GM18502 (cell line): ENCODE measurements around the gene VANGL1.
"Not testable (repeated sequence)": the region's sequence is repeated elsewhere in the genome, so short reads cannot be mapped to it uniquely, and the experiment has no call there.

Source experiments
- ATAC-seq: cut with Tn5 transposase; IDR thresholded peaks from one replicate; pipeline ENCODE4 v1.9.1; 2021; ENCODE audit warnings: mild to moderate bottlenecking; ENCODE audit not compliant: unreplicated experiment, poor library complexity

The VANGL1 gene

DNA sequence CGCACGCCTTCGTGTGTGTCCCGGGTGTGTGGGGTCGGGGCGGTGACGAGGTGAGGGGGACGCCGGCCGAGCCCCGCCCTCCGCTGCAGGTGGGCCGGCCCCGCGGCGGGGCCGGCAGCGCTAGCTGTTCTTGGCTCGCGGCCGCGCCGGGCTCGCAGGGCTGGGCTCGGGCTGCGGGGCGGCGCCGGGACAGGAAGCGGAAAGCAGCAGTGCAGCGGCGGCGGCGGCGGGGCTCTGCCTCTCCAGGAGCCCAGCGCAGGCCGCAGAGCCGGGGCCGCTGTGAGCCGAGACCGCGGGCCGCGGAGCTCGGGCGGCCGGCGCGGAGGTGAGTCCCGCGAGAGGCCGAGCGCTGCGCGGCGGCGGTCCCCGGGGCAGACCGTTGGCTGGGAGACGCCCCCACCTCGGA, at the start of gene VANGL1:
Gene VANGL1, plus strand, starts transcription at position 209 of the 406 bp plus-strand sequence. CDS start 9,444 bp downstream, outside the sequence.
- peak; percentile 70 for ATAC-seq

DNA sequence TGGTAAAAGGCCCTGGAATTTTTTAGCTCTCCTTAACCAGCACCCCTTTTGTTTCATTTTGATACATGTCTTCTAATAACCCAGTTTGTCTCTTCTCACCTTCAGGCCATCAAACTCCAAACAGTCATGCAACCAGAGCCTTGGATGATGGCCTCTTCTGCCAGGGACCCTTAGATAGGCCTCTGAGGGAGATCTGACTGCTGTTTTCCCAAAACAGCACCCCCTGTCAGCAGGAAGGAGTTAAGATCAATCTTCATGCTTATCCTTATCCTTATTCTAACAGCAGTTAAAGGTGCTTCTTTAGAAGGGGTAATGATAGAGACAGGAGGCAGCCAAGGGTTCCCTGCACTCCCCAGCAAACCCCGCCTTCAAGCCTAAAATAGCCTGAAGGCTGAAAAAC, 49.5 kb upstream of the VANGL1 start:
- ATAC-seq, result no peak

DNA sequence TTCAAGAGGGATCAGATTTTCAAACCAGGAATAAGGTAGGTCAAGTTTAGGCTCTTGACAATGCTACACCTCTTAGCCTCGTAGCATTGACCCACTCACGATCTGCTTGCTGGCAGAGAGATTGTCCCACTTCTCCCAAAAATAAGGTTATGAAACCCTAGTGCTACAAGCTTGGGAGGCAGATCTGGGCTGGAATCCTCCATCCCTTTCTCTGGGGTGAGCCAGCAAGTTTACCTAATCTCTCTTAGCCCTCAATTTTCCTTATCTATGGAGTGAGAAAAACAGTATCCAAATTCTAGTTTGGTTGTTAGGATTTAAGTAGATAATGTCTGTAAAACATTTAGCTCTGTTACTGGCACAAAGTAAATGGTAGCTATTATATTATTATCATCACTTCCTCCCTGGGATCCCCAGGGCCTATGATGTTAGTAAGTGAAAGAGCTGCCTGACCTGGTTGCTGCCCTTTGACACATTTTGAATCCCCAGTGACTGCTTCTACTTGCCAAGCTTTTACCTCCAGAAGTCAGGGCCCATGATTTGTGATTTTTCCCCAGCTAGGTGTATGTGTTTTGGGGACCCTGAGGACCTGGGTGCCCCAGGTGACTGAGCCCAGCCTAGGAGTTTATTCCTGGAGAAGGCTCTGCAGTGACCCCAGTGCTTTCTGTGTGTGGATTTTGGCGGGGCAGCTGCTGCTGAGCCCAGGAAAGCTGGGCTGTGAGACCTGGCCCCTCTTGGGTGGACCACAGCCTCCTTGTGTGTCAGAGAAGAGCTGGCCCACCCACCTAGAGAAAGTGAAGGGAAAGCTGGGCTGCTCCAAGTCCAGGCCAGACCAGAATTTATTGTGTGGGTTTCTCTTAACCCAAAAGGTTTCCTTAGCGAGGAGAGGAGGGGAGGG, 48.2 kb upstream of the VANGL1 start:
- no peak for ATAC-seq

DNA sequence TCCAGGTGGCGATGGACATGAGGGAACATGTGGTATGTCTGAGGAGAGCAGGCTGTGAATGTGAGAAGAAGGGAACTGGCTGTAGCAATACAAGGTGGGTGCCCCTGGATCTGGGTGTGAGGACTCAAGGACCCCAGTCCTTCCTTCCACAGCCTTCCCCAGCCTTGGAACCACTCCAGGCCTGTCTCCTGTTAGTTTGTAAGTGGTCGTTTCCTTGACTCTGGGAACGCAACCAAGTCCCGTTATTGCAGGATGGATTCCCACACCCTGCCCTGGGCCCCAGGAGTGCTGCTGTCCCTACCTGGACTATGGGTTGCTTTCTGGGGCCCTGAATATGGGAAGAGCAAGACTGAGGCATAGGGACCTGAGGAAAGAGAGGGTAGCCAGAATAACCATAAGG, 47.2 kb upstream of the VANGL1 start:
- no peak for ATAC-seq

DNA sequence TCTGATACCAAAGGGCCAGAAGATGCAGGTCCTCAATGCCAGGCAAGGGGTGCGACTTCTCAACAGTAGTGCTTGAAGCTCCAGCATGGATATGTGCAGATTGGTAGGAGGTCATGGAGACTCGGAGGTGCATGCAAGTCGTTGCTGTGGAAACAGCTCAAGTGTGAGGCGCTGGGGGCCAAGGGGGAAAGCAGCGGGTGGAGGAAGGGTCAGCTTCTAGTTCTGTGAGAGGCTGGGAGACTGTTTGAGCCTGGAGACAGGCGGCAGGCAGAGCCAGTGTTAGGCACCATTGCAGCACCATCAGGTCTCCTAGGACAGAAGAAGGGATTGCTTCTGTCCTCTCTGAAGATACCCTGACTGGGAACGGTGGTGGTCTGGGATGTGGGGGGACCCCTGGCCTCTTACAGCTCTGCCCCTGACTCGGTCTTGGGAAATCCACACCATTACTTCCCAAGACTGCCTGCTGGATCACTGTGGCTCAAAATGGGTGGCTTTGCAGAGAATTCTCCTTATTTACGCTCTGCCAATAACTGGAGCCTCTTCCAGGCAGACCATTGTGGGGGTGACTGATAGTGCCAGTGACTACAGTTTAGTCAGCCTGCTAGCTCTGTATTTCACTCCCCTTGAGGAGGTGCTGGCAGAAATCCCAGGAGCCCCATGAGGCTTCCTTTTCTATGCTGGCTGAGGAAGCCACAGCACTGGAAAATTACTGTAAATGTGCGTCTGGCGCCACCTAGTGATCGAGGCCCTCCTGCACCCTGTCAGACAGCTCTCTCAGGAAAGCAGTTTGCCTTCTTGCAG, 46.3 kb upstream of the VANGL1 start:
- peak; percentile 58 for ATAC-seq

DNA sequence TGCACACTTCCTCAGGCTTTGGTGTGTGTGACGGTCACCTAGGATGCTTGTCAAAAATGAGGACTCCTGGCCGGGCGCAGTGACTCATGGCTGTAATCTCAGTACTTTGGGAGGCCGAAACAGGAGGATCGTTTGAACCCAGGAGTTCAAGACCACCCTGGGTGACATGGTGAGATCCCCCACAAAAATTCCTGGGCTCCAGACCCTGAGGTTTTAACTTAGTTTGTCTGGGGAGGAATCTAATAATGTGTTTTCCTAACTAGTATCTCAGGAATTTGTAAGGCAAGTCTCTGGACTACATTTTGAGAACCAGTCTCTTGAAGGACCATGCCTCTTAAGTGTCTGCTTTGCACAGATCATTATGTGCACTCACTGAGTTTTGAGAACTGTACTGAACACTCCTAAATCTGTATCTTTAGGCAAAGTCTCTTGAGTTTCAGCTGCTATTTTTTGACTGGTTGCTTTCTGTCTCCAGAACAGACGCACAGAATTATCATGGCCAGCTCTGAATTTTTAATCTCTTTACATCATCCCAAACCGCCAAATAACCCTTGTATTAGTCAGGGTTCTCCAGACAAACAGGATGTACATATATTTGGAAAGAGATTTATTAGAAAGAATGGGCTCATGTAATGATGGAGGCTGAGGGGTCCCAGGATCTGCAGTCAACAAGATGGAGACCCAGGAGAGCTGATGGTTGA, 45.5 kb upstream of the VANGL1 start:
- ATAC-seq, result no peak

DNA sequence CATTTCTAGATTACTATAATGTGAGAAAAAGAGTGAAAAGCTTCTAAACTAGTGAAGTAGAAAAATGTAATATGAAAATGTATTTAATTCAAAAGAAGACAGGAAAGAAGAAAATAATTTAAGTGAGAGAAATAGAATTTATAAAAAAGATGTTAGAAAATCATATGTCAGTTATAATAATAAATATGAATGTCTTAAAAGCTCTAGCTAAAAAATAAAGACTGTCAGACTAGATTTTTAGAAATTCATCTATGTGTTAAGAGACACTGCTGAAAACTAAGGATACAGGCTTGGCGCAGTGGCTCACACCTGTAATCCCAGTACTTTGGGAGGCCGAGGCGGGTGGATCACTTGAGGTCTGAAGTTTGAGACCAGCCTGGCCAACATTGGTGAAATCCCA, 37.3 kb upstream of the VANGL1 start:
- ATAC-seq, result no peak

DNA sequence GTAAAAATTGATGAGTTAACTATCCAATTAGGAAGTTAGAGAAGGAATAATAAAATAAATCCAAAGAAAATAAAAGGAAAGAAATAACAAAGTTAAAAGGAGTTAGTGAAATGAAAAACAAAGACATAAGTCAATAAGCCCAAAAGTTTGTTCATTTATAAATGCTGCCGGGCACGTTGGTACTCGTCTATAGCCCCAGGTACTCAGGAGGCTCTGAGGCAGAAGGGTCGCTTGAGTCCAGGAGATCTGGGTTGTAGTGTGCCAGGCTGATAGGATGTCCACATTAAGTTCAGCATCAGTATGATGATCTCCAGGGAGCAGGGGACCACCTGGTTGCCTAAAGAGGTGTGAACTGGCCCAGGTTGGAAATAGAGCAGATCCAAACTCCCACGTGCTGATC, 35.5 kb upstream of the VANGL1 start:
- no peak for ATAC-seq

DNA sequence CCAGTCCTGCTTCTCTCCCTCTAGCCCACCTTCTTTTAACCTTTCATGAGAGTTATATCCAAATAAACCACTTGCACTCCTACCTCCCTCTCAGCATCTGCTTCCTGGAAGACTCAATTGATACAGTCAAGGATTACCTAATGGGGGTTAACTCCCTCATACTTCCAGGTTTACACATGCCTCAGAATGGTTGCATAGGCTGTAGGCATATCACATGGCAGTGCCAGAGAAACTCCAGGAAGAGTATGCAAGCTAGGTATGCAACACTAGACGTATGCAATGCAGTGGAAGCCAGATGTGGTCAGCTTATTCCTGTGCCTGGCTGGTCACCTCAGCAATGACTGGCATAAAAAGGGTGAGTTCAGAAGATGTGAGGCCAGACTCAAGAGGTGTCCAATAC, 32.7 kb upstream of the VANGL1 start:
- ATAC-seq, result no peak

DNA sequence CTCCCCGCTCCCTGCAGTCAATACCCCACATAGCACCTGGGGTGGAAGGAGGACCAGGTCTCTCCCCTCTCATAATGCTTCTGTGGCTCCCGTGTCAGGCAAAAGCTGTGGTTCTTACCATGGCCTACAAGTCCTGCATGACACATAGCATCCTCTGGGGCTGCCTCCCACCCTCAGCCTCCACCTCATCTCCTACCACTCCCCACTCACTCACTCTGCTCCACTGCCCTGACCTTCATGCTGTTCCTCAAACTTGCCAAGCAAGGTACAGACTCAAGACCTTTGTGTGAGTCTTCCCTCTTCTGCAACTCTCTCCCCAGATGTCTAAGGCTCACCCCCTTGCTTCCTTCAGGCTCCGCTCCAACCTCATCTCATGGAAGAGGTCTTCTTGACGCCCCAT, 28.0 kb upstream of the VANGL1 start:
- no peak for ATAC-seq

DNA sequence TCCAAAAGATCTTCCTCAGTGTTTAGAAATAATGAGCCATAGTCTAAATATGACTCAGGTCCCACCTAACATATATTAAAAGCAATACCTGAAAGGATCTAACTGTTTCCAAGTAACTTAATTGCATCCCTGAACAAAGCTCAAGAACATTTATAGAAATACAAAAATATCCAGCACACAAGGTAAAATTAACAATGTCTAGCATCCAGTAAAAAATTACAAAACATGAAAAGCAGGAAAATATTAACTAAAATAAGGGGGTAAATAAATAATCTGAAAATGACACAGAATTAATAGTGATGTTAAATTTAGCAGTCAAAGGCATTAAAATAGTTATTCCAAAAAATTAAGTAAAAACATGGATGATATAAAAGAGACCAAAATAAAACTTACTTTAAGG, 21.3 kb upstream of the VANGL1 start:
- ATAC-seq, result no peak

DNA sequence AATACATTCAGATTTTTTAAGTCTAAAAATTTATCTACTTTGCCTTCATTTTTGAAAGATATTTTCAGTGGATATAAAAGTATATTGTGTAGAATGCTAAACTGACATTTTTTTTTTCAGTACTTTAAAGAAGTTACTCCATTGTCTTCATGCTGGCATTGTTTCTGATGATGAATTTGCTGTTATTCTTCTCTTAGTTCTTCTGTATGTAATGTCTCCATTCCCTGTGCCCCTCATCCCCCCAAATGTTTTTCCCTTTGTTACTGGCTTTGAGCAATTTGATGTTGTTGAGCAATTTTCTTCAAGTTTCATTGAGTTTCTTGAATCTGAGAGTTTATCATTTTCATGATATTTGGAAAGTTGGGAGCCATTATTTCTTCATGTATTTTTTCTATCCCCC, 20.8 kb upstream of the VANGL1 start:
- ATAC-seq, result no peak

DNA sequence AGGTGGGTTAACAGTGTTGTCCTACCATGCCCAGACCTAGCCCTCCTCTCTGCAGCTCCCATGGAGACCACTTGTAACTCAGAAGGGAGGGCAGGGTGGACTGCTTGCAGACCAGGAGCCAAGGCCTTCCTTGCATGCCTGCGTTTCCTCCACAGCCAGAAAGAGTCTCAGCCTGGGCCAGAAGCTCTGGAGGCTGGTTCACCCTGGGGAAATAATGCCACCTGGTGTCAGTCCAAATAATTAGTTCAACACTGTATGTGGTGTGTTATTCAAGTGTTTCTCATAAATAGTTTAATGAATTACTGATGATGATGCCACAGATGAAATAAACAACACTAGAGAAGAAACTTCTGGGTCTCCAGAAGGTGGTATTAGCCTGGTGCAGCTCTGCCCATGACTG, 16.9 kb upstream of the VANGL1 start:
- ATAC-seq, result no peak

DNA sequence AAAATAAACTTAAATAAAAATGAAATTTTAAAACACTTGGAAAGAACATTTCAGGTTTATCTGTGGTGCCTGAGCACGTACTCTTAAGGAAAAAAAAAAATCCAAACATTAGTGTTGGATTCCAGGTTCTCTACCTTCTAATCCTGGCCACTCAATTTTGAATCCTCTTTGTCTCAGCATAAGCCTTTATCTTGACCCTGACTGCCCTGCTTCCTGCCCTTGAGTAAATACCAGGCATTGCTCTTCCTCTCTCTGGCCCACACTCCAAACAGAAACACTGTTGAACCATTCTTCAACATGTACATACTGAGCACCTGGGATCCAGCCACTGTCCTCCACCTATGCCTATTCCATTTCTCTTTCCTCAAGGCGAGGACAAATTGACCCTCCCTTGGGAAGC, 11.4 kb upstream of the VANGL1 start:
- no peak for ATAC-seq

DNA sequence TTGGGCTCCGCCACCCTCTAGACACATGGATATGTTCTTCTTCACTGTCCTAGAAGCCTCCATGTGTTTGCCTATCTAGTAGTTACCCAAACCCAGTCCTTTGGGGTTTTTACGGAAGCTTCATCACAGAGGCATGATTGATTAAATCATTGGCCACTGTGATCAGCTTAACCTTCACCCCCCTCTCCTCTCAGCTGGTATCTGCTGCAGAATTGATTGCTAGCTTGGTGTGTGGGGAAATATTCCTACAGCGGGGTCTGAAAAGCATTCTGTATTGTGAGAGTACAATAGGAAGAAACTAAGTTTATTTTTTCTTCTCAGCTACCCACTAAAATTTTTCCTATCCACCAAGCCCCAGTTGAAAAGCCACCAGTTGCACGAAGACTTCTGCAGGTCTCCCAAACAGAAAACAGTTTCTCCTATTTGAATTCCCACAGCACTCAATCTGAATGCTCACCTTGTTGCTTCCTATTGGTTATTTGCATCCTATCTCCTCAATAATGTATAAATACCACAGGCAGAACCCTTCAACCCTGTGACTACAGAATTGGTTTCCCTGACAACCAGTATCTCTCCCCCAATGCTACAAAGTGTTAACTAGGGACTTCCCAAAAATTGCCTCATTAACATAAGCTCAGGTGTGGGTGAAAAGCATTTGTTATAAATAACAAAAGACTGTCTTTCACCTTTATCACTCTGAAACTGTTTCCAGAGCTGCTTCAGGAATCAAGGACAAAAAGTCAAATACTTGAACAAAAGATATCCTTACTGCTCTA, 9.3 kb upstream of the VANGL1 start:
- no peak for ATAC-seq

DNA sequence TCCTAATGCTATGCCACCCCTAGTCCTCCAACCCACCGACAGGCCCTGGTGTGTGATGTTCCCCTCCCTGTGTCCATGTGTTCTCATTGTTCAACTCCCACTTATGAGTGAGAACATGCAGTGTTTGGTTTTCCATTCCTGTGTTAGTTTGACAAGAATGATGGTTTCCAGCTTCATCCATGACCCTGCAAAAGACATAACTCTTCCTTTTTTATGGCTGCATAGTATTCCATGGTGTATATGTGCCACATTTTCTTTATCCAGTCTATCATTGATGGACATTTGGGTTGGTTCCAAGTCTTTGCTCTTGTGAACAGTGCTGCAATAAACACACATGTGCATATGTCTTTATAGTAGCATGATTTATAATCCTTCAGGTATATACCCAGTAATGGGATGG, 8.2 kb upstream of the VANGL1 start:
- ATAC-seq, result not testable (repeated sequence)

DNA sequence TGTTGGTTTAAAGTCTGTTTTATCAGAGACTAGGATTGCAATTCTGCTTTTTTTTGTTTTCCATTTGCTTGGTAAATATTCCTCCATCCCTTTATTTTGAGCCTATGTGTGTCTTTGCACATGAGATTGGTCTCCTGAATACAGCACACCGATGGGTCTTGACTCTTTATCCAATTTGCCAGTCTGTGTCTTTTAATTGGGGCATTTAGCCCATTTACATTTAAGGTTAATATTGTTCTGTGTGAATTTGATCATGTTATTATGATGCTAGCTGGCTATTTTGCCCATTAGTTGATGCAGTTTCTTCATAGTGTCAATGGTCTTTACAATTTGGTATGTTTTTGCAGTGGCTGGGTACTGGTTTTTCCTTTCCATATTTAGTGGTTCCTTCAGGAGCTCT, 4.5 kb upstream of the VANGL1 start:
- not testable (repeated sequence) for ATAC-seq

DNA sequence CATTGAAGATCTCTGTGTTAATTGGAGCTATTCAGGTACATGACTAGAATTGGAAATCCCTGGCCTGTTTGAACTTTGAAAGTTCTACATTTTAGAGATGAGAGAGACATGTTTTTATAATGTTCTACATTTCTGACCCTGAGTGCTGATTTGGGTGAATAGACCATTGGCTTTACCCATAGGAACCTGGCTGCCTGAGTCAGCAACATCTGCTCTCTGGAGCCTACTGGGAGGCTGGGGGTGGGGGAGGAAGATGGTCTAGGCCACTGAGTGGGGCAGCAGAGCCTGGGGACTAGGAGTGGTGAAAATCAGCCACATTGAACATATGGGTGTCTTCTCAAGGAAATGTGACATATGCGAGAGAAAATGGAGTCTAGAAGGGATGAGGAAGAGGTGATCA, 1.4 kb upstream of the VANGL1 start:
- ATAC-seq, result no peak

DNA sequence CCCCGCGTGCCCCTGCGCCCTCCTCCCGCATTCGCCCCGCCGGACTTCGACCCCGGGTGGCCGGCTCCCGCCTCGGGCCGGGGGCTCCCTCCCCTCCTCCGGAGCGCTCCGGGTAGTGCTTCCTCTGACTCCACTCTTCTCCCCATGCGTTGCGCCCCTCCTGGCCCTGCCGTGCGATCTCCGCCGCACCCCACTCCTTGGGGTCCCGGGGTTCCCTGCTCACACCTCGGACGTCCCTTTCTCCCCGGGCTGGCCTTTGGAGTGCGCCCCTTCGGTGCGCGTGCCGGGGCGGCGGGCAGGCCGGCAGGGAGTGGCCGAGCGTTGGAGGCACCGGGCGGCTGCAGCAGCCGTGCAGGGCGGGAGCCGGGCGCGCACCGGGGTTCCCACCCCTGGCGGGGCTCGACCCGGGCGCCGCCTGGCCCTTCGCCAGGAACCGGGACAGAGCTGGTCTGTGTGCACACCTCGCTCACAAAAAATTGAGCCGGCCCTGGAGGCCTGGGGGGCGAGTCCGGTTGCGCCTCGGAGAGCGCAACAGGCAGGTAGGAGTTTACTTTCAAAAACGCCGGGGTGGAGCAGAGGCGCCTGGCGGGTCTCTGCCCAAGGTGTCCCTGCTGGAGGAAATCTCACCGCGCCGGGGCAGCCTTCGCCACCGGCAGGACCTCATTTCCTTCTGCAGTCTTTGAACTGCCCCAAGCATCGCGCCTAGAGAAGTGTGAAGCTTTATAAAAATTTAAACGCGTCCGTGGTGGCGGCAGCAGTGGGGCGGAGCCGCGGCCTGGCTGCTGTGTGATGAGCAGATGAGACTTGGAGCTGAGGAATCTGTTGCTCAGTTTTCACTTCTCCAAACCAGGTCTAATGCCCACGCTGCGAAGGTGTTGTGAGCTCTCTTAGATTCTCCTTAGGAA, 650 bp downstream of the VANGL1 start:
- peak; percentile 66 for ATAC-seq
